NAMALWA (cell line): ENCODE data around the gene SRGAP2B.
"Not testable (repeated sequence)": the region's sequence is repeated elsewhere in the genome, so short reads cannot be mapped to it uniquely, and the experiment has no call there.

Experiments
- DNase-seq: peaks from one replicate; pipeline ENCODE4 v3.0.0-alpha.2; 2015; ENCODE audit warnings: low spot score

Gene SRGAP2B

DNA sequence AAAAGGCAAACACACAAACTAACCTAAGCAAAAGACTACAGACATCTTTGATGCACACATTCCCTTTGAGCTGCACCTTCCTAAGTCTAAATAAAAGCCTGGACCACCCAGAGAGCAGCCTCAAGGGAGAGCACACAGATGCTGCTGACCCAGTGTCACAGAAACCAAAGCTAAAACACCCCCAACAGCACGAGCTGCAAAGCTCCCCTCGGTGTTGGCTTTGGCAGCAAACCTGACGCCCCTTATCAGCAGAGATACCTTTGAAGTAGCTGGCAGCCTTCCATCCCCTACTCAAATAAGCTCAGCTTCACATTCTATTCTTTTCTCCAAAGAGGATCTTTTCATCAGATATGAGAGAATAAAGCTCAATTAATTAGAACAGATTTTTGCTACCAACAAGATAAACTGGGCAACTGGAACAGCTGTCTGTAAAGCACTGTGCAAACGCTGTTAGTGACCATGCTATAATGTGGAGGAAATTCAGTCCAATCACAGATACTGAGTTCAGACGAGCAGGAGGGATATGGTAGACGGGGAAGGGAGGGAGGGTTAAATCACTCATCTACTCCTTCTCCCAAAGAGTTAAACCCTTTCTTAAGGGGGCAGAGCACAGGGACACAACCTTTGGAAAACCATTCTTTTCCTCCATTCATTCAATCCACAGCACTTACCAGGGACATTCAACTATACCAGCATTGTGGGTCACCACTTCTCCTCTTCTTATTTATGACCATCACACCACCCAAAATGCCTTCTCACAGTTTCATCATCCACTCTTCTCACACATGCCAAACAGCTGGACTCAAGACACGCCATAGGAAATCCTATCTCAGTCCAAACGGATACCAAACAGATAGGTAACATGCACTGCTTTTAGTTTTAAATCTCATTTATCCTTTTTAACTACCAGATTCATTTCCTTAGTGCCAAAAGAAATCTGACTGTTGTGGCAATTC lies 148.3 kb downstream of the SRGAP2B start:
- DNase-seq = not testable (repeated sequence)

- not testable (repeated sequence) for DNase-seq
These were observed 153.4 kb downstream of the SRGAP2B start for GRCh38 chr1:144941710-144942109.

GRCh38 chr1:144940054-144940453 lies 155.1 kb downstream of the SRGAP2B start:
- DNase-seq = not testable (repeated sequence)

DNA sequence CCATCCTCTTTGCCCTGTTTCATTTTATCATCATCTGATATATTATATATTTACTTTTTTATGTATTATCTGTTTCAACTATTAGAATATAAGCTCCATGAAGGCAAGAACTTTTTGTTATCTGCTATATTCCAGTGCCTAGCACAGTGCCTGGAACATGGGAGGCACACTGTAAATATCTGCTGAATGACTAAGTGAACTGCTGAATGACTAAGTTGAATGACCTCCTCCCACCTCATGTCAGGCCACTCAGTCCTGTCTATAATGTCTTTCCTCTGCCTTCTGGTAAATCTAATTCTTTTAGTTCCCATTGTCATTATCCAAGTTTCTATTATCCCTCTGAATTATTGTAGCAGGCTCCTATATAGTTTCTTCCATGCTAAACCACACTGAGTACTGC lies 156.5 kb downstream of the SRGAP2B start:
- DNase-seq = not testable (repeated sequence)

GRCh38 chr1:144936186-144936732 lies 158.9 kb downstream of the SRGAP2B start:
- DNase-seq = not testable (repeated sequence)

DNA sequence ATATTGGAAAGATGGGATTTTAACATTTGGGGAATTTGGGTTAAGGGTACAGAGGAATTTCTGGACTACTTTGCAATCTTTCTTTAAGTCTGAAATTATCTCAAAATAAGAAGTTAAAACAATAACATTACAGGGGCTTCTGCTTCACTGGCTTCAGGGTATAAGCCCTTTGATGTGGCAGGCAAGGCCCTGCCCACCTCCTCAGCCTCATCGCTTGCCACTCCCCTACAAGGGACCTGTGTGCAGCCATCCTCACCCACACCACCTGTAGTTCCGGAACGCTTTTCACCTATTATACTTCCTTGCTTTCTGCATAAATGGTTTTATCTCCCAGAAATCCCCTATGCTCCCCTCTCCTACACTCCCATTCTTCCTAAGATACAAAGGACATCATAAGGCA lies 159.8 kb downstream of the SRGAP2B start:
- not testable (repeated sequence) for DNase-seq

DNA sequence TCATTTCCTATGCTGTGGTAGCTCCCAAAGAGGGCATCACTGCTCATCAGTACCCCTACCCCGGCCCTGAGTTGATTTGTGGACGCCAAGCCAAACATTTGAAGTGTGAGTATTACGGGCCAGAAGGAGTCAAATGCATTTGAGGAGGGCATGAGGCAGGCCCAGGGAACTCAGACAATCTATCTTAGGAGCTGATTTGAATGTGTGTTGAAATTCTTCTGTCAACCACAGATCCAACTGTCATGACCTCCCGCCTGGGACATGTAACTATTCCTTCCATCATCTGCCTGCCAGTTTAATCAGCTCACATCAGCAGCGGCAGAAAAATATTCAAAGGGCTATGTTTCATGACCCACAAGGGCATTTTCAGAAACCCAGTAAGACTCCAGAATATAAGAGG lies 162.1 kb downstream of the SRGAP2B start:
- not testable (repeated sequence) for DNase-seq

- not testable (repeated sequence) for DNase-seq
These were observed 163.0 kb downstream of the SRGAP2B start for GRCh38 chr1:144932153-144932552.

DNA sequence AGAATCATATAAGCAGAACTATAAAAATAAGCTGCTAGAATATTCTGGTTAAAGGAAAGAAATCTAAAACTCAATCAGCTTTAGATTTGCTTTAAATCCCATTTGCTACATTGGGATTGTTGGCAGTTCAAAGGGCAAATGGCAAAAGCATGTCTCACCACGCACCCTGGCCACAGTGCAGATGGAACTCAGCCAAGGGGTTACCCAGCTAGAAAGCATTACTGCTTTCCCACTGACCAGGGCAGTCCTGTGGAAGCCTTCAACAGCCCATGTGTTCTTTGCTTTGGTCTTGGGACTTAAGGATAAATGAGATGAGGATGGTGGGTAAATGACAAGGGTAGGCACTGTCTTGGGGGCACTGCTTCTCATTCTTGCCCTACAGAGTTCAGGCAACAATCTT lies 163.6 kb downstream of the SRGAP2B start:
- DNase-seq = not testable (repeated sequence)

DNA sequence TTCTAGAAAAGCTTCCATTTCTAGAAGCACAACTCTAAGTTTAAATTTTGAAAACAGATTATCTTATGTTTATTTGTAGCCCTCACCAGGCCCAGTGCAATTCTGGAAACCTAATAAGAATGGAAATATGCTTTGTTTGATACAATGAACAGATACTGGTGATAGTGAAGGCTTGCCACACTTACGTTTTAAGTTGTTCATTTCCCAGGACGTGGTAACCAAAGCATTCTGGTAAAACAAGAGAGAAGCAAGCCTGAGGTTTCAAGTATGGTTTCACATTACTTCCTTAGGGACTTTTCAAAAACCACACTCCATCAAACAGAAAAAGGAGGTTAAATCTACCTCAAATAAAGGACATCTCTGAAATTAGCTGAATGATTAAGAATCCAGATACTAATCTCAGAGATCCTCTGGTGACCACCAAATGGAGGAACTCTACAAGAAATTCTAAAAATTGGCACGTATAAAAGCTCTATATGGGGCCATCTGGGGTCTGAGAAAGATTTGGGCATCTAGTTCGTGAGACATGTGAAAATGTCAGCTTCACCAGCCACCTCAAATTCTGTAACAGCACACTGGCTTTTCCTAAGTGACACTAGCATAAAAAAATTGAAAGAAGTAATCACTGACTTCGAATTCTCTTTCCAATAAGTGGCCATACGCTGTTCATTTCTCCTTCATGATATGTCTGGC lies 164.9 kb downstream of the SRGAP2B start:
- DNase-seq = not testable (repeated sequence)

- DNase-seq = peak; percentile 1
These were observed 167.8 kb downstream of the SRGAP2B start for GRCh38 chr1:144927292-144927691.

DNA sequence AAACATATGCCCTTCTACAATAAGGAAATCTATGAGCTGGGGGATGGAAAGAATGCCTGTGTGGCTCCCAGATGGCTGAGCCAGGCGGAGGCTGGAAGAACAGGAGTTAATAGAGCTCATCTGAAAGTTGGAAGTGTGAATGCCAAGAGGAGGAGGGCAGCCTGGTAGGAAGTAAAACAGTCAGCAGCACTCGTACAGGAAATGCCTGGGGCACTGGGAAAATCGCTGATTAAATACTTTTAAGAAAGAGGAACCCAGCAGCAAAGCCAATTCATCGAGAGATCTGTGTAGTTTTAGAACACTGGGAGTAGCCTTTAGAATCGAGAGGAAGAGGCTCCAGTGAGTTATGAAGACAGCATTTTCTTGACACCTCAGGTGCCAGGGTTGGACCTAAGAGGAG lies 171.5 kb downstream of the SRGAP2B start:
- not testable (repeated sequence) for DNase-seq

GRCh38 chr1:144922785-144923184 lies 172.3 kb downstream of the SRGAP2B start:
- not testable (repeated sequence) for DNase-seq

DNA sequence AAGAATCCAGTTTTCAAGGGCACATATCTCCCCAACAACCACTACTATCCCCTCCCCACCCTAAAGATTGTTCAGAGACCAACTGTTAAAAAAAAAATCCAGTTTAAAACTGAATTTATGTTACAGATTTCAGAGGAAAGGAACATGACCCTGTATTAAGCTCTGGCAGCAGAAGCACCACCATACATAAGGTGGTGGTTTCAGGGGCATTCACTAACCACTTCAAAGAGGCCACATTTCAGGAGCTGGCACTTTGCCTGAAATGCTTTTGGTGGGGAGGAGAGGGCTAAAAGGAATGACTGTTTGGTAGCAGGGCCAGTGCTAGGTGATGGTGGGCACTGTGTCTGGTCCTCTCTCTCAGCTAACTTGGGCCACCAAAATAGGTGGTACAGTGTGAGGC lies 176.0 kb downstream of the SRGAP2B start:
- not testable (repeated sequence) for DNase-seq

DNA sequence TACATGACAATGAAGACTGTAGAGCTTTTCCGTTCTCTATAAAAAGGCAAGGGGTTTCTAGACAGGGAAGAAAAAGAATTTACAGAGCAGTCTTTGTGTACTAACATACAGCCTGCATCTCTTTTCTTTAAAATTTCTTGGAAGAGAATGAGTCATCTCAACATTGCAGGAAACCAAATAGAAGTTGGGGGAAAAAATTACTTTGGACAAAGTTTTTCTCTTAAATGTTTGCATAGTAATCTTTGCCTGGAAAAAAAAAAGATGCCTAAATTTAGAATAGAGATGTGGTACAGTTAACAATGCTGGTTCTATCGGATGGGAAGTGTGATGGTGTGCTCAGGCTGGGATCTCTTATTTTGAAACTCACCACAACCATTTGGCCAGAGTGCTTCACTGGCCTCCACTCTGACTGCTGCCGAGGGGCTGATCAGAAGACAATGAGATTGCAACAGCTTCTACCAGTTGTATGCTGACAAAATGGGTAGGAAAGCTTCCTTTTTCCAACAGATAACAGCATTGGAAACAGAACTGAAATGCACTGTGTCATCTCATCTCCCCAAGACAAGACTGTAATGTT lies 177.0 kb downstream of the SRGAP2B start:
- not testable (repeated sequence) for DNase-seq

GRCh38 chr1:144917154-144918026 lies 177.7 kb downstream of the SRGAP2B start:
- DNase-seq = not testable (repeated sequence)

GRCh38 chr1:144913977-144914734 lies 181.0 kb downstream of the SRGAP2B start:
- not testable (repeated sequence) for DNase-seq

GRCh38 chr1:144913458-144913857 lies 181.7 kb downstream of the SRGAP2B start:
- not testable (repeated sequence) for DNase-seq

GRCh38 chr1:144910729-144911128 lies 184.4 kb downstream of the SRGAP2B start:
- not testable (repeated sequence) for DNase-seq

DNA sequence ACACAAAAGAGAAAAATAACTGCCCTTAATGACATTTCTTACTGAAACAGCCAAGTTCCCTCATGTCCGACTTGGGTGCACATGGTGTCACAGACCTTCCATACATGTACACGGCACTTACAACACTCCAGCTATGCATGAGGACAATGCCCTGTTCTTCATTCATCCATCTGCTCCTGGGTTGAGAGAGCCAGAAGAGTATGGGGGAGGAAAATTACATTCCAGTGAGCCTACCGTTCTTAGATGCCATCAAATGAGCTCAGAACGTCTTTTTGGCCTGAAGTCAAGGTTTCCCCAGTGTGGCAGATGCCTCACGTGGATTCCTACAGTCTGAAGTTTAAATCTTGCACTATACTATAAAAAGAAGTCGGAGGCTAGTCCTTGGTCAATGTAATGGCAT lies 194.3 kb downstream of the SRGAP2B start:
- not testable (repeated sequence) for DNase-seq
